Chondrocyte (in vitro differentiated cells): ENCODE measurements around the gene C1QTNF7. TPM values are rescaled to one million over a fixed set of nuclear protein-coding genes. Genes with fewer than 3 reads are reported as not detected.

Source experiments
- DNase-seq: peaks from one replicate; pipeline ENCODE4 v3.0.0; 2021; ENCODE audit warnings: mixed read lengths, low spot score
- H3K27ac Mint-ChIP-seq: one replicate; pipeline ENCODE4 v1.8.0; 2021; ENCODE audit warnings: mild to moderate bottlenecking, moderate library complexity, mixed read lengths; ENCODE audit not compliant: unreplicated experiment
- H3K27me3 Mint-ChIP-seq: 2 replicates; pipeline ENCODE4 v1.8.0; 2021; ENCODE audit warnings: low read depth, mixed read lengths
- H3K36me3 Mint-ChIP-seq: 2 replicates; pipeline ENCODE4 v1.8.0; 2021; ENCODE audit warnings: low read depth, mixed read lengths
- H3K4me1 Mint-ChIP-seq: 2 replicates; pipeline ENCODE4 v1.8.0; 2021; ENCODE audit warnings: low read depth, mild to moderate bottlenecking, mixed read lengths
- H3K4me3 Mint-ChIP-seq: one replicate; pipeline ENCODE4 v1.8.0; 2021; ENCODE audit warnings: mild to moderate bottlenecking, moderate library complexity, mixed read lengths; ENCODE audit not compliant: unreplicated experiment
- H3K9me3 Mint-ChIP-seq: 2 replicates; pipeline ENCODE4 v1.8.0; 2021; ENCODE audit warnings: low read depth, mixed read lengths
- total RNA-seq: library from RNA; stranded (reverse); gene quantifications from 3 replicates; pipeline ENCODE4 v1.2.1, GENCODE V29; 2021
- TF ChIP-seq, protein P1 (sequence below): fragments of 200-600 bp; sonication (generic); IDR thresholded peaks from 2 replicates; pipeline ENCODE4 v1.5.0; 2021; ENCODE audit warnings: antibody characterized with exemption, mild to moderate bottlenecking, moderate library complexity

C1QTNF7 gene
- total RNA-seq, 1 donor from 2014 or later: 1.0 TPM

DNA sequence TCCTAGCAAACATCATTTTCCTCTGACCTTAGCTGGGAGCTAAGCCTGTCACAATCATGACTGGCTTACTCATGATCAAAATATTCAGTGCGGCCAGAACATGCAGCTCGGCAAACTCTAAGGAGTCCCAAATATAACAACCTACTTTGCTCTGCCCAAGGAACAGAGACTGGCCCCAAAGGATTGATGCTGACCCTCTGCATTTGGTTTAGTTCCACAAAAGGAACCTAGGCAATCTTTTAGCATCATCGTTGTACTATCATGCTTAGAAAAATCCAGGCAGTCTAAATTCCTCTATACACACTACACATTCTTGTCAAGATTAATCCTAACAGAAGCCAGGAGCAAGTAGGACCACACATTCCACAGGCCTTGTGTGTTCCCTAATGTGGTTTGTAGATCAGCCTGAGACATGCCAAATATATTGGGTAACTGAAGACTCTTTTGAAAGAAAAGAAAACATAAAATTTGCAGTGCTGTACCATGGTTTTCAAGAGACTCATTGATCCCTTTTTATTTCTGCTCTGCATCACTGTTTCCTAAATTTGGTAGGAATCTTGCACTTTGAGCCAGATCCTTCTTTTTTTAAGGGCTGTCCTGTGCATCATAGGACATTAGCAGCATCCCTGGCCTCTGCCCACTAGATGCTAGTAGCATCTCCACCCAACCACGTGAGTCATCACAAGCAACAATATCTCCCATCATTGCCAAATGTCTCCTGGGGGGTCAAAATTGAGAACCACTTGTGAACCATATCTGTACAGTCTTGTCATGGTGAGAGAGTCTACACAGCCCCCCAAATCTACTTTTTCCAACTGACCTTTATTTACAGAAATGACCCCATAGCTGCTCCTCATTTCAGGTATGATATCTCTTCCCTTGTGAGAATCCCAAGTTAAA, 24.3 kb downstream of the C1QTNF7 start:
- H3K9me3 Mint-ChIP-seq: no peaks in the 10 kb centered on the region
- H3K27me3 Mint-ChIP-seq: no peaks in the 10 kb centered on the region
- peak overlapping the region; percentile 92 for H3K27ac Mint-ChIP-seq
- peaks cover 42% of the 10 kb centered on the region for H3K4me1 Mint-ChIP-seq
- no peak for DNase-seq
- no peak overlapping the region for H3K4me3 Mint-ChIP-seq
- TF ChIP-seq, protein P1, sequence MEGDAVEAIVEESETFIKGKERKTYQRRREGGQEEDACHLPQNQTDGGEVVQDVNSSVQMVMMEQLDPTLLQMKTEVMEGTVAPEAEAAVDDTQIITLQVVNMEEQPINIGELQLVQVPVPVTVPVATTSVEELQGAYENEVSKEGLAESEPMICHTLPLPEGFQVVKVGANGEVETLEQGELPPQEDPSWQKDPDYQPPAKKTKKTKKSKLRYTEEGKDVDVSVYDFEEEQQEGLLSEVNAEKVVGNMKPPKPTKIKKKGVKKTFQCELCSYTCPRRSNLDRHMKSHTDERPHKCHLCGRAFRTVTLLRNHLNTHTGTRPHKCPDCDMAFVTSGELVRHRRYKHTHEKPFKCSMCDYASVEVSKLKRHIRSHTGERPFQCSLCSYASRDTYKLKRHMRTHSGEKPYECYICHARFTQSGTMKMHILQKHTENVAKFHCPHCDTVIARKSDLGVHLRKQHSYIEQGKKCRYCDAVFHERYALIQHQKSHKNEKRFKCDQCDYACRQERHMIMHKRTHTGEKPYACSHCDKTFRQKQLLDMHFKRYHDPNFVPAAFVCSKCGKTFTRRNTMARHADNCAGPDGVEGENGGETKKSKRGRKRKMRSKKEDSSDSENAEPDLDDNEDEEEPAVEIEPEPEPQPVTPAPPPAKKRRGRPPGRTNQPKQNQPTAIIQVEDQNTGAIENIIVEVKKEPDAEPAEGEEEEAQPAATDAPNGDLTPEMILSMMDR: no peak
- H3K36me3 Mint-ChIP-seq: no peaks in the 10 kb centered on the region

DNA sequence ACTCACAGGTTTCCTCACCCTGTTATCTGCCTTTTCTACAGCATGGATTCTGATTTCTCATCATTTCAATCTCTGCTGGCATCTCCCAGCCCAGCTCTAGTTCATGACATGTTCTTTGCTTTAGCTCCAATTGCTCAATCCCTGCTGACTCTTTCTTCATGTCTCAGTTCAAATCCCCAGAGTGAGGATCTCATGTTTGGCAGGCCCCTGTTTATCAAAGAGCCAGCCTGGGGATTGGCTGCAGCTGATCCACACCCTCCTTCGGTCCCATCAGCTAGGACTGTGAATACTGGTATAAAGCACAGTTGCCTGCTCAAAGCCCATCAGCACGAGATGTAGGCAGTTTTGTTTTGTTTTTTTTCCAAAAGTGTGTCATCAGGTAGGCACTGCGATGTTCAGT, 27.5 kb downstream of the C1QTNF7 start:
- no peak for DNase-seq
- no peak overlapping the region for H3K4me3 Mint-ChIP-seq
- no peaks in the 10 kb centered on the region for H3K36me3 Mint-ChIP-seq
- no peaks in the 10 kb centered on the region for H3K9me3 Mint-ChIP-seq
- TF ChIP-seq, protein P1: no peak
- peaks cover 52% of the 10 kb centered on the region for H3K4me1 Mint-ChIP-seq
- no peaks in the 10 kb centered on the region for H3K27me3 Mint-ChIP-seq
- H3K27ac Mint-ChIP-seq: no peak overlapping the region

DNA sequence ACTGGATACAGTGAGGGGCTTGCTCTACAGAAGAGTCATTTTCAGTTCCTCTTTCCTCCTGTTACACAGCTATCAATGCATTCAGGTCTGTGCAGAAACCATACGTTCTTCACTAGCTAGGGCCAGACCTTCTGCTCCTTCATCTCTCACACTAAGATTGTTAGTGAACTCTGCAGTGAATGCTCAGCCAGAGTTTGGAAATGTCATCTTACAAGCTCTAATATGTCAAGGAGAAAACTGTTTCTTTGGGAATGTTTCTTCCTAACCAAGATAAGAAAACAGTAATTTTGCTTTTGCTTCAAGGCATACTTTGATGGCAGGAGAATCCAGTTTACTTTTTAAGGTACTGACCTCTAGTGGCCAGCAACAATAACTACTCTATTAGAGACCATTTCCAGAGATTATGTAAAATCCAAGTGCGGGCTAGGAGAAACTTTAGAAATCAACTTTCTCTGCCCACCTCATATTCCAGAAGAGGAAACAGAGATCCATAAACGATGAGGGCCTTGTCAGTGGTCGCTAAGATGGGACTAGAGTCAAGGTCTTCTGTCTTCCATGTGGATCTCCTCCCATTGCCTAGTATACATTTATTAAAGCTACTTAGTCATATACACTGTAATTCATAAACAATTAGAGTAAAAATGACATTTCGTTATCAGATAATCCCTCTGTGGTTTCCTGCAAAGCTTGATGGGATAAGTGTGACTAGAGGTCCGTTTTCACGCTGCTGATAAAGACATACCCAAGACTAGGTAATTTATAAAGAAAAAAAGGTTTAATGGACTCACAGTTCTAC, 29.8 kb downstream of the C1QTNF7 start:
- H3K27me3 Mint-ChIP-seq: no peaks in the 10 kb centered on the region
- H3K4me1 Mint-ChIP-seq: peaks cover 29% of the 10 kb centered on the region
- TF ChIP-seq, protein P1: peak; percentile 92
- H3K36me3 Mint-ChIP-seq: no peaks in the 10 kb centered on the region
- H3K27ac Mint-ChIP-seq: no peak overlapping the region
- no peak overlapping the region for H3K4me3 Mint-ChIP-seq
- no peak for DNase-seq
- H3K9me3 Mint-ChIP-seq: no peaks in the 10 kb centered on the region

DNA sequence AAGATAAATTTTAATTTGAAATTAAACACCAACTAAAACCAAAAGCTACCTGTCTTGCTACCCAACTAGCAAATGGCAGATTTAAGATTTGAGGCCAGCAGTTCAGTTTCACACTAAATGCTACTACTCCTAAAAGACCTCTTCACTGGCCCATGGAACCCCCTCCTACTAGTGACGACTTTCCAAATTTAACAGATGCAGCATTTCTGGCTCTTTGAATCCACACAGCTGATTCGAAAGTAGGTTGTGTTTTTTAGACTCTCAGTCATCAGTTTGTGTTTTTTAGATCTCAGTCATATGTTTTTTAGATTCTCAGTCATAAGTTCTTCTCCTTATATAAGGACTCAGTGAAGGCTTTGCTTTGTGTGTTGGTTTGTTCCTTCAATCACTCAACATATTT, 30.8 kb downstream of the C1QTNF7 start:
- TF ChIP-seq, protein P1: no peak

DNA sequence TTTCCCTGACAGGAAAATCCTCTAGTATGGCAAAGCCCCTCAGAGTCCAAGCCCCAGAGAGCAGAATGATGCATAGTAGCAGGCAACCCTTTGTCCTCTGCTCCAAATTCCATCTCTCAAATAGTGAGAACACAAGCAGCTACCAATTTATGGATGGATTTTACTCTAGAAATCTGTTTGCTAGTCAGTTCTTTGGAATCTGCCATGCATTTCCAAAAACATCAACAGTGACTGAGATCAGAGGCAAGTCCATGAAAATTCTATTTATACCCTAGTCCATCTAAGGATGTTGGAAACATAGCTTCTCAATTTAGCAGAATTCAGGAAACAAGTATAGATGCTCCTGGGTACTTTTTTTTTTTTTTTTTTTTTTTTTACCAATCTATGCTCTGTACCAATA, 31.9 kb downstream of the C1QTNF7 start:
- Mint-ChIP-seq H3K4me3 (no peak overlapping the region), H3K36me3 (no peaks in the 10 kb centered on the region), H3K4me1 (peaks cover 25% of the 10 kb centered on the region), H3K27me3 (no peaks in the 10 kb centered on the region), H3K9me3 (no peaks in the 10 kb centered on the region), H3K27ac (no peak overlapping the region)
- TF ChIP-seq, protein P1: no peak
- DNase-seq: no peak

More for the DNA sequence above, 30.8 kb downstream of the C1QTNF7 start:
- no peak overlapping the region for H3K27ac Mint-ChIP-seq
- no peaks in the 10 kb centered on the region for H3K9me3 Mint-ChIP-seq
- H3K36me3 Mint-ChIP-seq: no peaks in the 10 kb centered on the region
- H3K4me3 Mint-ChIP-seq: no peak overlapping the region
- no peaks in the 10 kb centered on the region for H3K27me3 Mint-ChIP-seq
- no peak for DNase-seq
- H3K4me1 Mint-ChIP-seq: peaks cover 25% of the 10 kb centered on the region
